HG03045 (cell line): ENCODE results near the gene EMX1.

Source experiments
- ATAC-seq: cut with Tn5 transposase; IDR thresholded peaks from one replicate; pipeline ENCODE4 v1.9.1; 2021; ENCODE audit warnings: mild to moderate bottlenecking, moderate library complexity; ENCODE audit not compliant: unreplicated experiment

The EMX1 gene

GRCh38 chr2:72974436-72974754, 57.1 kb downstream of the EMX1 start:
- no peak for ATAC-seq

GRCh38 chr2:72975017-72975416, 57.7 kb downstream of the EMX1 start:
- ATAC-seq = no peak

- ATAC-seq = no peak
These were observed 62.6 kb downstream of the EMX1 start for GRCh38 chr2:72979896-72980295.

GRCh38 chr2:72980535-72981217, 63.4 kb downstream of the EMX1 start:
- no peak for ATAC-seq

GRCh38 chr2:72981536-72981935, 64.2 kb downstream of the EMX1 start:
- no peak for ATAC-seq

GRCh38 chr2:72982219-72982618, 64.9 kb downstream of the EMX1 start:
- no peak for ATAC-seq

GRCh38 chr2:72982781-72983499, 65.6 kb downstream of the EMX1 start:
- no peak for ATAC-seq

- no peak for ATAC-seq
These were observed 66.3 kb downstream of the EMX1 start for GRCh38 chr2:72983500-72984161.

GRCh38 chr2:72984172-72984671, 66.9 kb downstream of the EMX1 start:
- no peak for ATAC-seq
